Measurements from ENCODE around the gene TCEAL8.

GRCh38 chrX:103256651-103257050 lies 1.7 kb upstream of the TCEAL8 start:
- TF ChIP-seq, protein P1, sequence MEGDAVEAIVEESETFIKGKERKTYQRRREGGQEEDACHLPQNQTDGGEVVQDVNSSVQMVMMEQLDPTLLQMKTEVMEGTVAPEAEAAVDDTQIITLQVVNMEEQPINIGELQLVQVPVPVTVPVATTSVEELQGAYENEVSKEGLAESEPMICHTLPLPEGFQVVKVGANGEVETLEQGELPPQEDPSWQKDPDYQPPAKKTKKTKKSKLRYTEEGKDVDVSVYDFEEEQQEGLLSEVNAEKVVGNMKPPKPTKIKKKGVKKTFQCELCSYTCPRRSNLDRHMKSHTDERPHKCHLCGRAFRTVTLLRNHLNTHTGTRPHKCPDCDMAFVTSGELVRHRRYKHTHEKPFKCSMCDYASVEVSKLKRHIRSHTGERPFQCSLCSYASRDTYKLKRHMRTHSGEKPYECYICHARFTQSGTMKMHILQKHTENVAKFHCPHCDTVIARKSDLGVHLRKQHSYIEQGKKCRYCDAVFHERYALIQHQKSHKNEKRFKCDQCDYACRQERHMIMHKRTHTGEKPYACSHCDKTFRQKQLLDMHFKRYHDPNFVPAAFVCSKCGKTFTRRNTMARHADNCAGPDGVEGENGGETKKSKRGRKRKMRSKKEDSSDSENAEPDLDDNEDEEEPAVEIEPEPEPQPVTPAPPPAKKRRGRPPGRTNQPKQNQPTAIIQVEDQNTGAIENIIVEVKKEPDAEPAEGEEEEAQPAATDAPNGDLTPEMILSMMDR (IDR thresholded peaks at IDR 0.05; ENCODE audit: poor library complexity), result no peak
- TF ChIP-seq EZH2 (IDR thresholded peaks at IDR 0.05; ENCODE audit: borderline replicate concordance), result no peak

Measured in hepatocyte (in vitro differentiated cells).